ENCODE data around the gene NTM. TPM values are rescaled to one million over a fixed set of nuclear protein-coding genes. Genes with fewer than 3 reads are reported as not detected.

The NTM gene
- polyA plus RNA-seq, 1 donor from 2014 or later, result 39.4 TPM

- no peak overlapping the region for H2AFZ ChIP-seq (ENCODE audit: low read depth, low read length)
- no peaks in the 10 kb centered on the region for H3K9me2 ChIP-seq (ENCODE audit: insufficient read depth, low read length)
- TF ChIP-seq REST (IDR thresholded peaks at IDR 0.05; ENCODE audit: borderline replicate concordance) (no peak), MXI1 (conservative IDR thresholded peaks at IDR 0.05; ENCODE audit: poor library complexity, severe bottlenecking) (no peak), POLR2AphosphoS5 (IDR thresholded peaks at IDR 0.05) (no peak), TAF1 (IDR thresholded peaks at IDR 0.05; ENCODE audit: low read depth) (no peak), CTCF (IDR thresholded peaks at IDR 0.05; ENCODE audit: poor library complexity, severe bottlenecking) (no peak), EZH2 (IDR thresholded peaks at IDR 0.05; ENCODE audit: borderline replicate concordance, insufficient read depth, low read length, poor library complexity, severe bottlenecking) (no peak), EP300 (conservative IDR thresholded peaks at IDR 0.05; ENCODE audit: poor library complexity, severe bottlenecking) (no peak), SMC3 (conservative IDR thresholded peaks at IDR 0.05; ENCODE audit: poor library complexity) (no peak), RAD21 (conservative IDR thresholded peaks at IDR 0.05) (no peak)
- H4K20me1 ChIP-seq (ENCODE audit: insufficient read depth), result no peaks in the 10 kb centered on the region
- H3K9ac ChIP-seq (ENCODE audit: low read length), result no peak overlapping the region
- H3K9me3 ChIP-seq (ENCODE audit: low read length), result no peaks in the 10 kb centered on the region
- no peaks in the 10 kb centered on the region for H3K36me3 ChIP-seq (ENCODE audit: insufficient read depth, low read length)
- H3K27me3 ChIP-seq (ENCODE audit: insufficient read depth, low read depth, low read length), result no peaks in the 10 kb centered on the region
- H3F3A ChIP-seq (ENCODE audit: insufficient read depth, low read length, poor library complexity, severe bottlenecking), result no peaks in the 10 kb centered on the region
- H3K4me2 ChIP-seq (ENCODE audit: low read length), result no peak overlapping the region
- no peak overlapping the region for H3K27ac ChIP-seq (ENCODE audit: low read length)
- H3K4me3 ChIP-seq (ENCODE audit: low read length), result no peak overlapping the region
- H3K79me2 ChIP-seq (replicated peaks; ENCODE audit: insufficient read depth, low read length), result no peaks in the 10 kb centered on the region
These were observed 285.9 kb downstream of the NTM start for GRCh38 chr11:131656179-131656838.

- no peak for TF ChIP-seq EZH2 (IDR thresholded peaks at IDR 0.05; ENCODE audit: borderline replicate concordance, insufficient read depth, low read length, poor library complexity, severe bottlenecking)
- no peak for TF ChIP-seq EP300 (conservative IDR thresholded peaks at IDR 0.05; ENCODE audit: poor library complexity, severe bottlenecking)
- TF ChIP-seq CTCF (IDR thresholded peaks at IDR 0.05; ENCODE audit: poor library complexity, severe bottlenecking), result no peak
- no peak for TF ChIP-seq RAD21 (conservative IDR thresholded peaks at IDR 0.05)
- TF ChIP-seq POLR2AphosphoS5 (IDR thresholded peaks at IDR 0.05), result no peak
- no peak for TF ChIP-seq SMC3 (conservative IDR thresholded peaks at IDR 0.05; ENCODE audit: poor library complexity)
- TF ChIP-seq REST (IDR thresholded peaks at IDR 0.05; ENCODE audit: borderline replicate concordance), result no peak
- no peak for TF ChIP-seq MXI1 (conservative IDR thresholded peaks at IDR 0.05; ENCODE audit: poor library complexity, severe bottlenecking)
- TF ChIP-seq TAF1 (IDR thresholded peaks at IDR 0.05; ENCODE audit: low read depth), result no peak
- H2AFZ ChIP-seq (ENCODE audit: low read depth, low read length), result no peak overlapping the region
These were observed 286.4 kb downstream of the NTM start for GRCh38 chr11:131656839-131657211.

More at GRCh38 chr11:131656839-131657211, 286.4 kb downstream of the NTM start:
- Histone ChIP-seq H3K27ac (ENCODE audit: low read length) (no peak overlapping the region), H3K4me3 (ENCODE audit: low read length) (no peak overlapping the region), H4K20me1 (ENCODE audit: insufficient read depth) (no peaks in the 10 kb centered on the region), H3K36me3 (ENCODE audit: insufficient read depth, low read length) (no peaks in the 10 kb centered on the region), H3K9me2 (ENCODE audit: insufficient read depth, low read length) (no peaks in the 10 kb centered on the region), H3F3A (ENCODE audit: insufficient read depth, low read length, poor library complexity, severe bottlenecking) (no peaks in the 10 kb centered on the region), H3K27me3 (ENCODE audit: insufficient read depth, low read depth, low read length) (no peaks in the 10 kb centered on the region), H3K9ac (ENCODE audit: low read length) (no peak overlapping the region), H3K9me3 (ENCODE audit: low read length) (no peaks in the 10 kb centered on the region), H3K4me2 (ENCODE audit: low read length) (no peak overlapping the region), H3K79me2 (replicated peaks; ENCODE audit: insufficient read depth, low read length) (no peaks in the 10 kb centered on the region)

All from neural cell (in vitro differentiated cells).